HK-2 (cell line): Measurements from ENCODE around the gene UBXN11.
"Not testable (repeated sequence)": the region's sequence is repeated elsewhere in the genome, so short reads cannot be mapped to it uniquely, and the experiment has no call there.

Experiments
- DNase-seq: peaks from one replicate; pipeline ENCODE4 v3.0.0-alpha.2; 2018; ENCODE audit not compliant: unreplicated experiment

Gene UBXN11

GRCh38 chr1:26336477-26337205, 30.2 kb upstream of the UBXN11 start:
- DNase-seq = peak; percentile 79

- DNase-seq = no peak
Measured at GRCh38 chr1:26335774-26336476, 29.5 kb upstream of the UBXN11 start.

- not testable (repeated sequence) for DNase-seq
Measured at GRCh38 chr1:26333312-26333711, 26.9 kb upstream of the UBXN11 start.

- DNase-seq = no peak
Measured at GRCh38 chr1:26330276-26330675, 23.8 kb upstream of the UBXN11 start.

- not testable (repeated sequence) for DNase-seq
Measured at GRCh38 chr1:26329380-26329779, 22.9 kb upstream of the UBXN11 start.

GRCh38 chr1:26328597-26328996, 22.2 kb upstream of the UBXN11 start:
- no peak for DNase-seq

GRCh38 chr1:26327956-26328362, 21.5 kb upstream of the UBXN11 start:
- DNase-seq = no peak

GRCh38 chr1:26324550-26324949, 18.1 kb upstream of the UBXN11 start:
- no peak for DNase-seq

- DNase-seq = no peak
Measured at GRCh38 chr1:26323382-26323781, 16.9 kb upstream of the UBXN11 start.

GRCh38 chr1:26322042-26322331, 15.6 kb upstream of the UBXN11 start:
- no peak for DNase-seq

GRCh38 chr1:26321315-26322041, 15.0 kb upstream of the UBXN11 start:
- peak; percentile 88 for DNase-seq

GRCh38 chr1:26320896-26321295, 14.5 kb upstream of the UBXN11 start:
- DNase-seq = no peak

- no peak for DNase-seq
Measured at GRCh38 chr1:26318338-26319064, 12.1 kb upstream of the UBXN11 start.

- DNase-seq = no peak
Measured at GRCh38 chr1:26317612-26318337, 11.3 kb upstream of the UBXN11 start, which contains the start of gene CD52. Gene CD52, plus strand, starts transcription at chr1:26317958. Its CDS starts 60 bp downstream, at chr1:26318018.

- DNase-seq = no peak
Measured at GRCh38 chr1:26317146-26317545, 10.7 kb upstream of the UBXN11 start.

- no peak for DNase-seq
Measured at GRCh38 chr1:26315874-26316850, 9.7 kb upstream of the UBXN11 start.

GRCh38 chr1:26314501-26314900, 8.1 kb upstream of the UBXN11 start:
- no peak for DNase-seq

GRCh38 chr1:26307966-26308899, 1.8 kb upstream of the UBXN11 start:
- not testable (repeated sequence) for DNase-seq

GRCh38 chr1:26307363-26307781, 936 bp upstream of the UBXN11 start:
- DNase-seq = no peak
